Smooth muscle cell of the coronary artery (primary cell): ENCODE results near the gene AK3. TPM values are rescaled to one million over a fixed set of nuclear protein-coding genes. Genes with fewer than 3 reads are reported as not detected.

Experiments used
- total RNA-seq: library from RNA; depleted of rRNA; stranded (reverse); fragments of >200 nt; gene quantifications from 2 replicates; pipeline ENCODE4 v1.2.3, GENCODE V29; 2014; ENCODE audit warnings: low replicate concordance

AK3 gene
- 55.0 and 71.0 TPM in 2 replicates for total RNA-seq

GRCh38 chr9:4740638-4741364, at the start of gene AK3:
TSS of gene AK3 (minus strand) at chr9:4741202. CDS start at chr9:4741087, 115 bp downstream.

GRCh38 chr9:4679268-4680172, 61.5 kb downstream of the AK3 start, which contains the start of gene CDC37L1:
TSS of gene CDC37L1 (plus strand) at chr9:4679569. CDS start at chr9:4679768, 199 bp downstream.

GRCh38 chr9:4666042-4666699, 74.8 kb downstream of the AK3 start, which contains the start of gene SPATA6L:
TSS of gene SPATA6L (minus strand) at chr9:4666480. CDS start at chr9:4666250, 230 bp downstream.

GRCh38 chr9:4662108-4662988, 78.7 kb downstream of the AK3 start, which contains the start of gene PLPP6:
TSS of gene PLPP6 (plus strand) at chr9:4662294. CDS start at chr9:4662376, 82 bp downstream.

Other genes starting within 250 kb of the AK3 start
- 4.0 and 5.0 TPM in 2 replicates for gene PLPP6, start 78.9 kb downstream of the AK3 start, total RNA-seq
- gene SPATA6L, start 74.7 kb downstream of the AK3 start, total RNA-seq: 0.23 and 0.38 TPM in 2 replicates
- 14.7 and 18.8 TPM in 2 replicates for gene CDC37L1, start 61.6 kb downstream of the AK3 start, total RNA-seq
- 7.1 and 16.7 TPM in 2 replicates for gene RCL1, start 51.7 kb upstream of the AK3 start, total RNA-seq
- 7.1 and 15.3 TPM in 2 replicates for gene JAK2, start 244.1 kb upstream of the AK3 start, total RNA-seq